HG03095 (cell line): ENCODE data around the gene C6orf89.

ENCODE experiments used
- ATAC-seq: cut with Tn5 transposase; IDR thresholded peaks from one replicate; pipeline ENCODE4 v1.9.1; 2021; ENCODE audit warnings: moderate library complexity; ENCODE audit not compliant: unreplicated experiment

Gene C6orf89, protein sequence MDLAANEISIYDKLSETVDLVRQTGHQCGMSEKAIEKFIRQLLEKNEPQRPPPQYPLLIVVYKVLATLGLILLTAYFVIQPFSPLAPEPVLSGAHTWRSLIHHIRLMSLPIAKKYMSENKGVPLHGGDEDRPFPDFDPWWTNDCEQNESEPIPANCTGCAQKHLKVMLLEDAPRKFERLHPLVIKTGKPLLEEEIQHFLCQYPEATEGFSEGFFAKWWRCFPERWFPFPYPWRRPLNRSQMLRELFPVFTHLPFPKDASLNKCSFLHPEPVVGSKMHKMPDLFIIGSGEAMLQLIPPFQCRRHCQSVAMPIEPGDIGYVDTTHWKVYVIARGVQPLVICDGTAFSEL

DNA sequence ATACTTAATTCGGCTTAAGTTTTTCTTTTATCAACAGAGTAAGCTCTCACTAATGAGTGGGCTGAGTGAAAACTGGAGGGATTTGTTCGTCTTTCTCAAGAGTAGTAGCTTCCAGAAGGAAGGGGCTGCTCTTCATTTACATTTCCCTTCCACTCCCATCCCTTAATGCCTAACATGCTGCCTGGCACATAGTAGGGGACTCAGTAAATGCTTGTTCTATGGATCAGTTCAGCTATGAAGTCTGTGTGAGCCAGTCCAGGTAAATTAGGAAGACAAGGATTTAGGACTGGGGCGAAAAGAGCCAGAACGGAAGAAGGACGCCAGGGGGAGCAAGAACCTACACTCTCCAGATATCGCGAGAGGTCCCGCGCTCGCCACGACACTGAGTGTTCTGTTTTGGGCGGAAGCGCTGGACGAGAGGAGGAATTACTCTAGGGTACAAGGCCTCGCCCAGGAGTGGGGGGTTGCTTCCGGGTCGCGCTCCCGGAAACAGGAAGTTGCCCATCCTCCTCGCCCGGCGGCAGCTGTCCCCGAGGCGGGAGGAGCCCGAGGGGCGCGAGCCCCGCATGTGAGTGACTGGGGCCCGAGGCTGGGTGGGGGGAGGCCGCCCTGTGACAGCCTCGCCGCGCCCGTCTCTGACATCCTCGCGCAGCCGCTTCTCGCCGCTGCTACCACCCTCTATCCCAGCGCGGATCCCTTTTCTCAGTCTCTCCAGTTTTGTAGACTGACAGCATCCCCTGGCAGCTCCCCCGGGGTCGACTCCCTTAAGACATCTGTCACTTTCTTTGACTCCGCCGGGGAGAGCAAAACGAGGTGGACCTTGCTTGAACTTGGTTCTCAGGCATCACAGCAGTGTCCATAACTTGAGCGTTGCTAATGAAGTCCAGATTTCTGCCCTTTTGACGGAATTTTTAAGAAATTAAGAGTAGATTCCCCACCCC is at the start of gene C6orf89:
TSS of gene C6orf89 (plus strand) at position 492 of the 941 bp plus-strand sequence. CDS start 13,493 bp downstream, outside the sequence.
- ATAC-seq: peak; percentile 94

DNA sequence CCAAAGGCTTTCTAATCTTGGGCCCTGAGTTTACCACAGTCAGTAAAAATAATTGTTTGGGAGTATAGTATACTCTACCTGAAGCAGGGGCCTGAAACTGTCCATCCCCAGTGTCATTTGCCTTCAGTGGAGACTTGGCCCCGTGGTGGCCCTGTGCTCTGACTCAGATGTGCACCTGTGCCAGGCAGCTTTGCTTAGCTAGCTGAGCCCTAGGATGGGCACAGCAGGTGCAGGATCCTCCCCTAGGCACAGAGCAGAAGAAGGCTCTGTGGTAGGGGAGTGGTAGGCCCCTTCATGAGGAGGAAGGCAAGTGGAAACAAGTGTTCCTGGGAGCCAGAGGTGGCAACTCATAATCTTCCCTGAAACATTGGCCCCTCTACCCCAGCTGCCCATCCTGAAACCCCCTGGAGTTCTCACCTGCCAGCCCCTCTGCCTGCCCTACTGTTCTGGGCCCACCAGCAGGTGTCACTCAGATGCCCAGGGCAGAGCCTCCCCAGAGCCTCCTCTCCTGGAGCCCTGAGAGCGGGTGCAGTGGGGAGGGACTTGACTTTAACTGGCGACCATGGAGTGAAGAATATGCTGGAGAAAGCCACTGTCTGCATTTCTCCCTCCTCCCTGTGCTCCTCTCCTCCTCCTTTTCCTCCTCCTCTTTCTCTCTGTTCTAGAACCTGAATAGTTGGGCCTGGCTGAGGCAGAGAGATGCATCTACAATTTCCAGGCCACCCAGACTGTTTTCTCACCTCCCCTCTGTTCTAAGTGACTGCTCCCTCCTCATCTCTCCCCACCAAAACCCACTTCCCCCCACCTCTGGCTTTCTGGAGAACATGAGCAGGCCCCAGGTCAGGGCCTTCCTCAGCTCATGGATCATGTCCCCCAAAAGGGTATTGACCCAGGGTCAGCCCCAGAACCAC is 49.4 kb upstream of the C6orf89 start:
- no peak for ATAC-seq

DNA sequence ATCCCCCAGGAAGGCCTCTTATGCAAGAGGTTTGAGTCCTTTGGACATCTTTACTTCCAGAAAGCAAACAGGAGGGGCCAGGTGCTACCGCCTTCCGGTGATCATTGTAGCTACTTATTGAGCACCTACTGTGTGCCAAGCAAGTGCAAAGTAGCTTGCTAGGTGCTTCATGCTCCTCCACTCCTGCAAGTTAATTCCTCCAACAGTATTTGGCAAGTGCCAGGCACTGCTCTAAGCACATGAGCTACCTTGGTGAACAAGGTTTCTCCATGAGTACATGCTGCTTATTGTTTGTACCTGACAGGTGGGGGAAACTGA is 48.8 kb upstream of the C6orf89 start:
- ATAC-seq: no peak

DNA sequence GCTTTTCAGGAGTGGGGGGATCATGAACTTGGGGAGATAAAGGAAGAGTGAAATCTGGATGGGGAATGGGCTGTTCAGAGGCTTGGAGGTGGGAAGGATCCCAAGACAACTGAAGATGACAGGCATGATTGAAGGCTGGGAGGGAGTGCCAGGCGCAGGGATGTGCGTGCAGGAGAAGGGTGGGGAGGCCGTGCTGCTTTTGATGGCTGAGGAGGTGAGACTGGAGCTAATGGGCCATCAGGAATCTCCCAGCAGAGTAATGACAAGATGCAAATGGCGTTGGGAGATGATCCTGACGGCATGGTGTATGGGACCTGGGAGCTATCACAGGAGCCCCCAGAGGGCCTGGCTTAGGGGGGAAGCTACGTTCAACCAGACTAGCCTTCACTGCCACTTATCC is 48.1 kb upstream of the C6orf89 start:
- no peak for ATAC-seq

DNA sequence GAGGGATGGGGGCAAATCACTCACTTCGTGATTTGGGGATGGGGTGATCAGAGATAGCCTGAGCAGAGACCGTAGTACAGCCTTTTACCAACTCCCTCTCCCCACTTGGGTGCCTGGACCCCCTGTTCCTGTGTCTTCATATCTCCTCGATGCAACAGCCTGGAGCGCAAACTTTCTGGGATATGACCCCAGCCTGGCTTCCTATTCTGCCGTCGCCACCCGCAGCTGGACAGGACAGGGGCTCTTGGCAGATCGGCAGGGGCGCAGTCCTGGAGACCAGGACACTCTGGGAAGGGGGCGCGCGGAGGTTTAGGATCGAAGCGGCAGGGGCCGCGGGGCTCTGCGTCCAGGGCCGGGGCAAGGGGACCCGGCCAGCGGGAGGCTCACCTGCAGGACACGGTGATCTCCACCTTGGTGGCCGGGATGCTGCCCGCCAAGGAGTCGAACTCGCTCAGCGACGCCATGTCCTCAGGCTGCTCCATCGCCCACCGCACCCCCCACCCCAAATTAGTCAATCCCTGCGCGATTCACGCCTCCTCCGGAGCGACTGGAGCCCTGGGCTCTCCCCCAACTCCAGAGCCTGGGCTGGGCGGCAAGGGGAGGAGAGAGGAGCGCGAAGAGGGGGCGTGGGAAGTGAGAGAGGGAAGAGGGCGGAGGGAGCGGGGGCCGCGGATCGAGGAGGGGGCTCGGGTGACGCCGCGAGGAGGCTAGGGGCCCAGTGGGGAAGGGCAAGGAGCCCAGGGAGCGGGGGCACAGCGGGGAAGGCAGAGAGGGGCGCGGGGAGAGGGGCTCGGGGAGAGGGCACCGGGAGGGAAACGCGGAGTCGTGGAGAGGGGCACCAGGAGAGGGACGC is 46.6 kb upstream of the C6orf89 start, which contains the start of gene CPNE5:
TSS of gene CPNE5 (minus strand) at position 549 of the 853 bp plus-strand sequence. CDS start at position 482, 67 bp downstream.
- ATAC-seq: no peak

DNA sequence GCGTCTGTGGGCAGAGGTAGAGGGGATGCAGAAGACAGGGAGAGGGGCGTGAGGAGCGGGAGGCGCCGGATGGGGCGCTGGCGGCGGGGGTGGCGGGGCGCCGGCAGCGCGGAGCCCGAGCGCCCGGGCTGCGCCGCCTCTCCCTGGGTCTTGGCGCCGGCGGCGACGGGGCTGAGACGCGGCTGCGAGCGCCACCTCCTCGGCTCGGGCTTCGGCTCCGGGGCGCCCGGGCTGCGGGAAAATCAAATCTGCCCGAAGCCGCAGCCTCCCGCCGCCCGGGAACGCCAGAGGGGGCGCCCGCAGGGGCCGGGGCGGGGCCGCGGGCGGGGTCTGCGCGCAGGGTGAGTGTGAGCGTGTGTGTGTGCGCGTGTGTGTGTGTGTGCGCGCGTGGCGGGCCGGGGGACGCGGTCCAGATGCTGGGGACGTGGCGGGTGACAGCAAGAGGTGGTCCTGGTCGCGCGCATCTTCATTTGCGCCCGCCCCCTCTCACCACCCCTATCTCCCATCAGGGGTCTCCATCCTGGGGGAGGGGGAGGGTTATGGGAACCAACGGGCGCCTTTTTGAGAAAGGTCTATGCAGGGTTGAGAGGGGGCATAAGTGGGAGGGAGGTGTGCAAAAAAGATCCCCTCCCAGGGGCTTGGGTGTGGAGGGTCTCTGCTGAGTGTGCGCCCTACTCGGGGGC is 45.9 kb upstream of the C6orf89 start:
- ATAC-seq: no peak

DNA sequence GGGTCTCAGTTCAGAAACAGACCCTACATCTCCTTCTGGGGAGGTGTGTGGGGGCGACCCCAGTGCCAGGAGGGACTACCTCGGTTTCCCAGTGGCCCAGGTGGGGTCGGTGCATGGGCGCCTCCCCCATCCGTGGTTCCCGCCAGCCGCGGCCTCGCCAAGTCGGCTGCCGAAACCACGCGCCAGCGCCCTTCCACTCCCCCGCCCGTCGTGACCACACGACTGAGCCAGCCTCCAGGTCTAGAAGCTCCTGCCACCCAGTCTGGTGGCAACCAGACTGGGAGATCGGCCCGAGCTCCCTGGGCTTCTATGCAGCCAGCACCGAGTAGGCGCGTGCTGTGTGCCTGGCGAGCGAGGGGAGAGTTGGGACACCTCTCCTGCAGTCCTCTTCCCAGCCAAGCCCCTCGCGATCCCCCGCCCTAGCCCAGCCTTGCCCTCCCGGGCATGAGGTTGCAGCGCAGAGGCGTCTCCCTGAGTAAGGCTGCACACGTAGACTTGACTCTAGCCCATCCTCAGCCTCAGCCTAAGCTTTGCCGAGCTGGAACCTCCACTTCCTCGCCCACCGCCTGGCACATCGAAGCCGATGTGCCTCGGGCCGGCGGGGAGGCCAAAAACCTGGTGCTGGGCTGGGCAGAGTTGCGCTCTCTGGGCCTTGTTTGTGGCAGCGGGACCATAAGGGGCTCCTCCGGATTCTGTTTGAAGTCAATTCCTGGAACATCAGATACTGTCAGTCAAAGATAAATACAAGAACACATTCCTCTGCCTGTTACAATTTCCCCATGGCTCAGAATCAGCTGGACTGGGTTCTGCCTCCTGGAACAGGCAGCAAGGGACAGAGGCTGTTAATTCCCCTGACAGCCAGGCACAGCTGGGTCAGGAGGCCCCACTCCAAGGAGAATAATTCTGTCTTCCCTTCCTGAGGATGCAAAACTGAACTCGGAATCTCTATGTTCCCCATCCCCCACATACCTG is 45.0 kb upstream of the C6orf89 start:
- ATAC-seq: no peak

DNA sequence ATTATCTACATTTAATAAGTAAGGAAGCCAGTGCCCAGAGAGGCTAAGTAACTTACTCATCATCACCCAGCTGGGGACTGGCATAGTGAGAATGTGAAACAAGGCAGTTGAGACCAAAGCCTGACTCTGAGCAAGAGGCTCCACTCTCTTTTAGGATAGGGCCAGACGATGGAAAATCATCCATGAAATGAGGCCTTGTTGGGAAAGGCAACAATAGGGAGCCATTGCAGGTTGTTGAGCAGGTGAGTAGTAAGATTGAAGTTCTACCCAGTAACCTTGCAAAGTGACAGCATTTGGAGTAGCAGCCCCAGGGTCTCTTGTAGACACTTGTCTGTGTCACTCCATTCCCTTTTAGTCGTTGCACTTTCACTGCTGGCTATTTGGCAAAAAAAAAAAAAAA is 44.0 kb upstream of the C6orf89 start:
- no peak for ATAC-seq

DNA sequence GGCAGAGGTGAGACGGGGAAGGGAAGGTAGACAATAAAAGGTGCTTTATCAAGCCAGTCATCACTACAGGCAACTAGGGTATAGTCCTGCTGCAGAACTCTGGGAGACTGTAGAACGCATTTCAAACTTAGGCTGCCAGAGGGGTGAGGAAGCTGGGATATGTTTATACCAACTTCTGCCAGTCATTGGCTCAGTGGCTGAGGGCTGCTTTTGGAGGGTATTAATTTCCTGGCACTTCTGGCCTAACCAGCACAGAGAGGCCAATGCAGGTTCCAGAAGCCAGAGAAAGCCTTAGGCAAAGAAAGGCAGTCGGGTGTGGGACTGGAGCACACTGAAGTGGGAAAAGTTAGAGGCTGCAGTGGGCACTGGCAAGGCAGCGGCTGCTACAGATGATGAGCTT is 42.6 kb upstream of the C6orf89 start:
- no peak for ATAC-seq

DNA sequence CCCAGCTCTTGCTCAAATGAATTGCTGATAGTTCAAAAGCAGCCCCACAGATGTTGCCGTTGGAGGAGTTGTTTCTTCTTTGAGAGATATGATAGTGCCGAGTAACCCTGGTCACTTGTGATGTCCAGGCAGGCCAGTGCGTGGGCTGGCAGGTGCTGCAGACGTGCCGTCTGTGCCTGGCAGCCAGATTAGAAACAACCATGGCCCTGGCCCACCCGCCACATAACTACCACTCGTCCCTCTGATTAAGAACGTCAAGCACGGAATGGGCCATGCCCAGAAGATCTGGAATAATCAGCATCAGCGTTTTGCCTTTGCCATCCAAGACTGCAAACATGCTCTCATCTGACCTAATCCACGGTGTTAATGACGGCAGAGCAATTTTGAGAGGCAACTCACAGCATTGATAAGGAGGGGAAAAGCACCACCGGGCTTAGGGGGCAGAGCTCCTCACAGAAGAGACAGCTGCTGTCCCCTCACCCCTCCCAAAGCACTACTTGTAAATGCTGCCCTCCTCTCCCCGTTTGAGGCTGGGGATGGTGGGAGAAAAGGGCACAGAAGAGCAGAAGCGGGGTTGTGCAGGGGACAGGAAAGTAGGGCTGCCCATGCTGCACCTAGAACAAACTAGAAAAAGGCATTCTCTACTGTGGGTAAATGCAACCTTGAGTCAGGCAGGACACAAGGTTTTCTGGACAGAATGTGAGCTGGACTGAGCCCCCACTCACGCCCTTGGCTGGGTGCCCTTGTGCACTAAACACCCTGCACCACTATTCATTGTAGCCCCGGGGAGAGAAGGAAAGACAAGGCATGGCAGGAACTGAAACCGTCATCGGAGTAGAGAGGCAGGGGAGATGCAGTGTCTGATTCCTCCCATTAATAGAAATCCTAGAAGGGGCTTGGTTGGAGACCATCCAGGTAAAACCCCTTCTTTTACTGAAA is 41.3 kb upstream of the C6orf89 start:
- no peak for ATAC-seq

DNA sequence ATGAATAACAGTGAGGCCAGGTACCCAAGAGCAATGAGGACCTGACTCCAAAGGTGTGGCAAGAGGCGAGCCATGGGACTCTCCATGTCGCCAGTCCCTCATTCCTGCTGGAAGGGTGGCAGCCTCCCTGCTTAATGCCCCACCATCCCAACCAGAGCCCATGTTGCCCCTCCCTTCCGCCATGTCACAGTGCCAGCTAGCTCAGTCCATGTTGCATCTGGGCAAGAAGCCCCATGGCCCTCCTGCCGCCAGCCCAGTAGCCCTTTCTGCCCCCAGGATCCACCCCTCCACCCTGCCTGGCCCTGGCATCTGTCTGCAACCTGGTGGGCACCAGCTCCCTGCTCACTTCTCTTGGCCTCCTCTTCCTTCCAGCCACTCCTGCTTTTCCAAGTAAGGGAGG is 40.5 kb upstream of the C6orf89 start:
- no peak for ATAC-seq

DNA sequence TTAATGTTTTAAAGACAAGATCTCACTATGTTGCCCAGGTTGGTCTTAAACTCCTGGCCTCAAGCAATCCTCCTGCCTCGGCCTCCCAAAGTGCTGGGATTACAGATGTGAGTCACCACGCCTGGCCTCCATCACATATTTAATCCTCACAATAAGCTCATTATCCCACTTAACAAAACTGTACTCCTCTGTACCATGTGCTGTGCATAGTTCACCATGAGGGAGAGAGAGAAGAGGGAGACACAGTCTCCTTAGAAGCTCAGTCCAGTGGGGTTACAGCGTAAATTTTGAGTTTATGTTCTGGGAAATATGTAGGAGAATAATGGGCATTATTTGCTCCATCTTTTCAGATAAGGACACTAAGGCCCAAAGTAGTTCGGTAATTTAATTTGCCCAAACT is 38.6 kb upstream of the C6orf89 start:
- ATAC-seq: no peak

DNA sequence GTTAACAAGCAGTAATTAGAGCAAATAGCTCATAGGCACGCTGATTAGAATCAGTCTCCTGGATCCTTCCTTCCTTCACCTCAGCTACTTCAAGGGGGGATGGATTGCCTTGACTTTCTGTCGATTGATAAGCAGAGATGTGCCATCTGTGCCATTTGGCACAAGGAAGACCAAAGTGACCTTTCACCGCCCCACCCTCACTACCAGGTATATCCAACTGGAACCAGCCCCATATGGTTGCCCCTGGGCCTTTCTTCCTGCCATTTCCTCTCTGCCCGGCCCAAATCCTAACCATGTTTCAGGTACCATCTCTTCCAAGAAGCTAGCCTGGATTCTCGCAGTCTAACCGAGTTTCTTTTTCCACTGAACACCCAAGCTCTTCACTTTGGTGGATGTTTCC is 37.8 kb upstream of the C6orf89 start:
- ATAC-seq: no peak

DNA sequence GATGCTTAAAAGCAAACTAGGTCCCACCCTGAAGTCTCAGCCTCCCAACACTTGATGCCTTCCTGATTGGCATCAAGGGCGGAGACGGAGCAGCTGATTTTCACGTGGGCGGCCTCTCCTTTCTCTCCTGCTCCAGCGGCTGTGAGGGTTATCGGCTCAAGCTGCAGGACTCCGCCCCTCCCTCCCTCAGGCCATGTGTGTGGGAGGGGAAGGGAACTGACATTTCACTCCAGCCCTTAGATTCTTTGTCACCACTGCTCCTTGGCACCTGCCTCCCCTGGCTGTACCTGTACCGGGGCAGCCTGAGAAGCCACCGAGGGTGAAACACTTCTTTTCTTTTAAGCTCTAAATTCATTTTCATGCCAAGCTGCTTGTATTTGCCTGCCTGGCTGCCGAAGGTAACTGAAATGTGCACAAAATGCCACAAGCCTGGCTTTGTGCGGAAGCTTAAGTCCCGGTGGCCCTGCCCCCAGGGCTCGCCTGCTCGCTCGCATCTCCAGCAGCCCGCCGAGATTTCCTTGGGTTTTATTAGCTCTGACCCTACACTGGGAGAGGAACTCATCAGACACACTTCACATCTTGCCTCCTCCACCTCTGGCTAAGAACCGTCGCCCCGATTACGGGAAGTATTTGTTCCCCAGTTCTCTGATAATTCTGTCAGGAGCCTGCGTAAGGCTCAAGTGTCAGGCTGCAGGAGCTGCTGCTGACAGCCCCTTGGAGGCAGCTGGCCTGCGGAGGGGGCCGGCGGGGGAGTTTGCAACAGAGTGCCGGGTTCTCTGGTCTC is 36.9 kb upstream of the C6orf89 start:
- no peak for ATAC-seq

DNA sequence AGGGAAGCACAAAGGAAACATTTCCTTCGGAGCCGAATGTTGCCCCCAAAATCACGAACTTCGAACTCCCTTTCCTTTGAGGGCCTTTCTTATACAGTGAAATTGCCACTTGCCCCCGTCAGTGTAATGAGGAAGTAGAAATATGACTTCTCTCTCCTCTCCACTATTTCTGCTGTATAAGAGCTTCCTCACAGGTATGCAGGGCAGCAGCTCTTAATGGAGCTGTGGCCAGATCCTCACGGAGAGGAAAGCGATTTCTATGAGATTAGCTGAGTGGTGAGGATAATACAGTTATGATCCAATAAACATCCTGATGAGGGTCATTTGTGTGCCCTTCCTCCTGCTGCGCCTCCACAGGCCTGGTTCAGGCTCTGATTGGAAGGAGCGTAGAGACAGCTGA is 35.7 kb upstream of the C6orf89 start:
- no peak for ATAC-seq

DNA sequence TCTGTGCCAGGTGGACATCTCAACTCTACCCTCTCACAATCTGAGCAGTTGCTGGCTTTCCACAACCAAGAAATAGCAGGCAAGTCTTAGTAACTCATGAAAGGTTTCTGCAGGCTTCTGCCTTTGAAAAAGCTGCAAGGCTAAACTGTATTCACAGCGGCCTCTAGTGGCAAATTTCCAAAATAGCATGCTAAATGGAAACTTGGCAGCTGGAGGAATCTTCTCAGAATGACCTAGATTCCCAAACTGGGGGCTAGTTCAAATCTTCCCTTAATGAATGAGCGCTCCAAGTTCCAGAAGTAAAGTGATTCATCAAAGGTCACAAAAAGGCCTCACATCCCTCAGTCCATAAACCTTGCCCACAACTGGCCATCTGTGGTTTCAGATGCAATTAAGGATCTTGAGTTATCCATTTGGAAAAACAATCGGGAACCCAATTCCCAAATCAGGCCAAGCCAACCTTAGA is 34.6 kb upstream of the C6orf89 start:
- no peak for ATAC-seq
